Neural cell (in vitro differentiated cells): ENCODE results near the gene OR6N2.

ENCODE experiments used
- TAF1 ChIP-seq: IDR thresholded peaks from 2 replicates; pipeline ENCODE4 v1.6.1; 2012; ENCODE audit warnings: low read depth
- TF ChIP-seq, protein P1 (sequence below): fragments of 450-650 bp; IDR thresholded peaks from 2 replicates; pipeline ENCODE4 v1.5.1; 2014; ENCODE audit warnings: antibody characterized with exemption, mild to moderate bottlenecking, moderate library complexity; ENCODE audit not compliant: poor library complexity, severe bottlenecking

DNA sequence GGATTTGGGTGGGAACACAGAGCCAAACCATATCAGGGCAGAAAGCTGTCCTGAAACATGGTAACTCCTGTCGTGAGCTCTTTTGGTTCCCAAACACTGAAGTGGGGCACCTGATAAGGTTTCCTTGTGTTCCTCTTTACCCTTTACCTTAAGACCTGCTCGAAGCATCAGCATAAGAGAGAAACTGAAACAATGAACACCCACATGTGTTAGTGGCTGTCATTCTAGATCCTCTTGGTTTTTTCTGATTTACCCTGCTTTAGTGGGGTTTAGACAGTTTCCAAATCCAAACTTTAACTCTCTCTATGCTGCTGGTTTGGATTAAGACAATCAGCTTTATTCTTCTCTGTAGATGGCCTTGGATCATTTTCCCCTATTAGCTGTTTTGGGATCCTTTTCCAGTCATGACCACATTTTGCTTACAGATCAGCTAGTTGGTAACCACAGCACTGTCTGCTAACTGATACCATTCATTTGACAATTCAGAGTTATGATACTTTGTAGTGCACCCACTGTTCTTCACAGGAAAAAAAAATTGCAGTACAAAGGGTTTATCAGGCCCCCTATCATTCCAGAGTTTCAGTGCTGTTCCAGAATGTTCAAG, 49.2 kb upstream of the OR6N2 start:
- TF ChIP-seq, protein P1, sequence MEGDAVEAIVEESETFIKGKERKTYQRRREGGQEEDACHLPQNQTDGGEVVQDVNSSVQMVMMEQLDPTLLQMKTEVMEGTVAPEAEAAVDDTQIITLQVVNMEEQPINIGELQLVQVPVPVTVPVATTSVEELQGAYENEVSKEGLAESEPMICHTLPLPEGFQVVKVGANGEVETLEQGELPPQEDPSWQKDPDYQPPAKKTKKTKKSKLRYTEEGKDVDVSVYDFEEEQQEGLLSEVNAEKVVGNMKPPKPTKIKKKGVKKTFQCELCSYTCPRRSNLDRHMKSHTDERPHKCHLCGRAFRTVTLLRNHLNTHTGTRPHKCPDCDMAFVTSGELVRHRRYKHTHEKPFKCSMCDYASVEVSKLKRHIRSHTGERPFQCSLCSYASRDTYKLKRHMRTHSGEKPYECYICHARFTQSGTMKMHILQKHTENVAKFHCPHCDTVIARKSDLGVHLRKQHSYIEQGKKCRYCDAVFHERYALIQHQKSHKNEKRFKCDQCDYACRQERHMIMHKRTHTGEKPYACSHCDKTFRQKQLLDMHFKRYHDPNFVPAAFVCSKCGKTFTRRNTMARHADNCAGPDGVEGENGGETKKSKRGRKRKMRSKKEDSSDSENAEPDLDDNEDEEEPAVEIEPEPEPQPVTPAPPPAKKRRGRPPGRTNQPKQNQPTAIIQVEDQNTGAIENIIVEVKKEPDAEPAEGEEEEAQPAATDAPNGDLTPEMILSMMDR, result no peak
- TF ChIP-seq TAF1, result no peak
